ENCODE measurements around the gene PRPF18. TPM values are rescaled to one million over a fixed set of nuclear protein-coding genes. Genes with fewer than 3 reads are reported as not detected.

PRPF18 gene
- total RNA-seq, 1 experiment from 2014 or later = 21.9 TPM

GRCh38 chr10:13674645-13675588, 88.2 kb downstream of the PRPF18 start:
- H3K27ac ChIP-seq (ENCODE audit: low read depth, low read length, poor library complexity, severe bottlenecking) = no peak overlapping the region
- ChIA-PET CTCF (no interaction called here), POLR2A (ENCODE audit: low non-redundant PET) (no interaction called here)
- no peaks in the 10 kb centered on the region for H3K9me3 ChIP-seq (ENCODE audit: low read depth, low read length, poor library complexity, severe bottlenecking)
- TF ChIP-seq EZH2 (IDR thresholded peaks at IDR 0.05; ENCODE audit: borderline replicate concordance, low read depth, low read length, poor library complexity, severe bottlenecking) = no peak
- TF ChIP-seq CTCF (conservative IDR thresholded peaks at IDR 0.05; ENCODE audit: low read depth, low read length) = no peak
- no peak for DNase-seq (ENCODE audit: low spot score)
- intact Hi-C loops (cut with micrococcal nuclease; ENCODE audit: unreplicated experiment) = no loop called here
- H3K4me3 ChIP-seq (ENCODE audit: low read depth, low read length, poor library complexity, severe bottlenecking) = no peak overlapping the region
- no TSS peak for BruUV-seq (replicated peaks)
- no peaks in the 10 kb centered on the region for H3K36me3 ChIP-seq (ENCODE audit: insufficient read depth, low read length, poor library complexity, severe bottlenecking)
- H3K4me1 ChIP-seq (ENCODE audit: insufficient read depth, low read length, poor library complexity, severe bottlenecking) = peaks cover 23% of the 10 kb centered on the region
- H3K27me3 ChIP-seq (replicated peaks; ENCODE audit: insufficient read depth, low read depth, low read length, poor library complexity) = no peaks in the 10 kb centered on the region

- Histone ChIP-seq H3K27me3 (replicated peaks; ENCODE audit: insufficient read depth, low read depth, low read length, poor library complexity) (no peaks in the 10 kb centered on the region), H3K36me3 (ENCODE audit: insufficient read depth, low read length, poor library complexity, severe bottlenecking) (no peaks in the 10 kb centered on the region), H3K27ac (ENCODE audit: low read depth, low read length, poor library complexity, severe bottlenecking) (no peak overlapping the region), H3K9me3 (ENCODE audit: low read depth, low read length, poor library complexity, severe bottlenecking) (no peaks in the 10 kb centered on the region), H3K4me1 (ENCODE audit: insufficient read depth, low read length, poor library complexity, severe bottlenecking) (peaks cover 6% of the 10 kb centered on the region), H3K4me3 (ENCODE audit: low read depth, low read length, poor library complexity, severe bottlenecking) (no peak overlapping the region)
- POLR2A ChIA-PET (ENCODE audit: low non-redundant PET) = no interaction called here
- TF ChIP-seq CTCF (conservative IDR thresholded peaks at IDR 0.05; ENCODE audit: low read depth, low read length) = no peak
- TF ChIP-seq EZH2 (IDR thresholded peaks at IDR 0.05; ENCODE audit: borderline replicate concordance, low read depth, low read length, poor library complexity, severe bottlenecking) = no peak
- intact Hi-C loops (cut with micrococcal nuclease; ENCODE audit: unreplicated experiment) = no loop called here
- CTCF ChIA-PET = no interaction called here
- DNase-seq (ENCODE audit: low spot score) = no peak
- no TSS peak for BruUV-seq (replicated peaks)
Observed at GRCh38 chr10:13678101-13678843, 91.5 kb downstream of the PRPF18 start.

Other genes starting within 250 kb of the PRPF18 start
- gene SEPHS1, start 238.7 kb upstream of the PRPF18 start, total RNA-seq (2021) = 111 and 124 TPM in 2 replicates
- gene BEND7, start 58.0 kb upstream of the PRPF18 start, total RNA-seq (2021) = 14.8 and 19.5 TPM in 2 replicates